Measurements from ENCODE around the gene HJURP.

Gene HJURP

DNA sequence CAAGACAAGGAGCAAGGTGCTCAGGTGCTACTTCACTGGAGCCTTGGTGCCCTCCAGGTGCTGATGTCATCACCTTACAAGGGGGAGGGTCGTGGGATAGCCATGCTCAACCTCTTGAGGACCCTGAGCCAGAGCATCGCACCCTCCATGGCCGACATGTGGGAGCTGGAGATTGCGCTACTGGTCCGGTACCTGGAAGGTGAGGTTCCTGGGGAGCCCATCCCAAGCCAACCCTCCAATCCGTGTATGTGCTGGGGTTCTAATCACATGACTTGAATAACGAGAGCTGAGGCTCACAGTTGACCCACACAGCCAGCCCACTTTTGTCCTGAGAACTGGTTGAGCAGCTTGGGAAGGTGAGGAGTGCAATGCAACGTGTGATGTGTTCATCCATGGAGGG lies 50.3 kb downstream of the HJURP start:
- Histone ChIP-seq H3K9me3 (replicated peaks in 1 of 2; ENCODE audit: control insufficient read depth in 2 of 2, insufficient read depth in 1 of 2, low read depth in 1 of 2, low read length in 2 of 2) (peaks cover 0 to 2% of the 10 kb centered on the region in 2 donors), H2BK15ac (ENCODE audit: low read length) (peak overlapping the region; percentile 20), H2AK5ac (ENCODE audit: low read depth, low read length) (no peak overlapping the region), H3K4me1 (ENCODE audit: control insufficient read depth in 2 of 2, insufficient read depth in 1 of 2, low read depth in 1 of 2, low read length in 2 of 2) (peaks cover 0 to 2% of the 10 kb centered on the region in 2 donors), H3K27me3 (ENCODE audit: control insufficient read depth in 3 of 3, insufficient read depth in 3 of 3, low read depth in 1 of 3, low read length in 3 of 3) (peaks cover 0 to 16% (median 0%) of the 10 kb centered on the region in 3 experiments), H3K79me1 (ENCODE audit: low read depth, low read length) (no peaks in the 10 kb centered on the region), H3K14ac (ENCODE audit: low read length) (no peak overlapping the region), H4K91ac (ENCODE audit: low read depth, low read length, poor library complexity) (no peak overlapping the region), H3K4ac (ENCODE audit: low read length) (no peak overlapping the region), H3K27ac (replicated peaks; ENCODE audit: low read length) (no peak overlapping the region), H3K9ac (ENCODE audit: low read depth, low read length, poor library complexity) (no peak overlapping the region), H2BK5ac (ENCODE audit: low read length) (no peak overlapping the region), H2BK120ac (ENCODE audit: low read depth, low read length) (no peak overlapping the region), H3K4me2 (ENCODE audit: insufficient read depth, low read length, poor library complexity, severe bottlenecking) (no peak overlapping the region), H2BK12ac (ENCODE audit: low read length) (no peak overlapping the region), H3K23ac (ENCODE audit: low read depth, low read length, poor library complexity) (no peak overlapping the region), H3K18ac (ENCODE audit: low read length) (peak overlapping the region; percentile 12), H3K4me3 (ENCODE audit: low read length in 2 of 2) (peak overlapping the region in 1 of 2 donors; percentile 23), H4K8ac (ENCODE audit: low read depth, low read length) (no peak overlapping the region), H3K36me3 (replicated peaks in 1 of 2; ENCODE audit: control insufficient read depth in 2 of 2, insufficient read depth in 2 of 2, low read length in 2 of 2) (no peaks in the 10 kb centered on the region), H2AFZ (ENCODE audit: low read length) (no peak overlapping the region)
- DNase-seq (ENCODE audit: low spot score) = no peak
- no CpG with 5 or more reads among the region's 8 CpGs for WGBS, 2 donors (ENCODE audit: extremely low coverage in 2 of 2, insufficient read length in 2 of 2, insufficient replicate concordance in 1 of 2)

DNA sequence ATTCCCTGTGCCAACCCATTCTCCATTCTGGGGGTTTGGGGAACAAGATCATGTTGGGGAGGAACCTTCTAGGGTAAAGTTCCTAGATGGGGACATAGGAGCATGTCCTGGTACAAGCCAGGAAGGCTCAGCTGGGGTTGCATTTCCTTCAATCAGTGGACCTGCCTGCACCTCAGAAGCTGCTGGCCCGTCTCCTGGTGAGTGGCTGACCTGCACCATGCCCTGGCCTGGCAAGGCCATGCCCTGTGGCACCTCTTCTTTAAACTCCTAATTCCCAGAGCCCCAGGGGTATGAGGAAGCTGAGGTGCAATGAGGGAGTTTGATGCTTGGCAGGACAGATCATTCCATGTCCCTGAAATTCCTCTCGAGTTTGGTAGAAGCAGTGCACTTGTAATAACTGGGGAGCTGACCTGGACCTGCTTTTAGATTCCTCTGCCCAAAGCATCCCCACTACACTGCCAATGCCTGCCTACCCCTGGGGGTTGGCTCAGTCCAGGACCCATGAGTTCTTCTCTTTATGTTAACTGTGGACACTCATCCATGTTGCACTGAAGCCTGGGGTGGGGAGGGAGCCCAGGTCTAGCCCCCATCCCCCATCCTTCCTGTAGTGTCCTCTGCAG lies 50.9 kb downstream of the HJURP start:
- H2BK15ac ChIP-seq (ENCODE audit: low read length) = no peak overlapping the region
- H3K27ac ChIP-seq (replicated peaks; ENCODE audit: low read length) = no peak overlapping the region
- H3K36me3 ChIP-seq (replicated peaks in 1 of 2; ENCODE audit: control insufficient read depth in 2 of 2, insufficient read depth in 2 of 2, low read length in 2 of 2) = no peaks in the 10 kb centered on the region
- H3K79me1 ChIP-seq (ENCODE audit: low read depth, low read length) = no peaks in the 10 kb centered on the region
- no peak overlapping the region for H3K4me3 ChIP-seq (ENCODE audit: low read length in 2 of 2)
- H2AFZ ChIP-seq (ENCODE audit: low read length) = no peak overlapping the region
- peaks cover 0 to 2% of the 10 kb centered on the region in 2 donors for H3K4me1 ChIP-seq (ENCODE audit: control insufficient read depth in 2 of 2, insufficient read depth in 1 of 2, low read depth in 1 of 2, low read length in 2 of 2)
- peaks cover 0 to 13% (median 0%) of the 10 kb centered on the region in 3 experiments for H3K27me3 ChIP-seq (ENCODE audit: control insufficient read depth in 3 of 3, insufficient read depth in 3 of 3, low read depth in 1 of 3, low read length in 3 of 3)
- peaks cover 0 to 2% of the 10 kb centered on the region in 2 donors for H3K9me3 ChIP-seq (replicated peaks in 1 of 2; ENCODE audit: control insufficient read depth in 2 of 2, insufficient read depth in 1 of 2, low read depth in 1 of 2, low read length in 2 of 2)
- H3K4ac ChIP-seq (ENCODE audit: low read length) = no peak overlapping the region
- DNase-seq (ENCODE audit: low spot score) = no peak
- H3K18ac ChIP-seq (ENCODE audit: low read length) = no peak overlapping the region
- H2BK5ac ChIP-seq (ENCODE audit: low read length) = no peak overlapping the region
- H4K8ac ChIP-seq (ENCODE audit: low read depth, low read length) = no peak overlapping the region
- H3K4me2 ChIP-seq (ENCODE audit: insufficient read depth, low read length, poor library complexity, severe bottlenecking) = no peak overlapping the region
- H3K9ac ChIP-seq (ENCODE audit: low read depth, low read length, poor library complexity) = no peak overlapping the region
- H3K14ac ChIP-seq (ENCODE audit: low read length) = no peak overlapping the region
- no peak overlapping the region for H2BK120ac ChIP-seq (ENCODE audit: low read depth, low read length)
- no peak overlapping the region for H2AK5ac ChIP-seq (ENCODE audit: low read depth, low read length)
- no peak overlapping the region for H4K91ac ChIP-seq (ENCODE audit: low read depth, low read length, poor library complexity)
- no CpG with 5 or more reads among the region's 2 CpGs for WGBS, 2 donors (ENCODE audit: extremely low coverage in 2 of 2, insufficient read length in 2 of 2, insufficient replicate concordance in 1 of 2)
- no peak overlapping the region for H3K23ac ChIP-seq (ENCODE audit: low read depth, low read length, poor library complexity)
- no peak overlapping the region for H2BK12ac ChIP-seq (ENCODE audit: low read length)

DNA sequence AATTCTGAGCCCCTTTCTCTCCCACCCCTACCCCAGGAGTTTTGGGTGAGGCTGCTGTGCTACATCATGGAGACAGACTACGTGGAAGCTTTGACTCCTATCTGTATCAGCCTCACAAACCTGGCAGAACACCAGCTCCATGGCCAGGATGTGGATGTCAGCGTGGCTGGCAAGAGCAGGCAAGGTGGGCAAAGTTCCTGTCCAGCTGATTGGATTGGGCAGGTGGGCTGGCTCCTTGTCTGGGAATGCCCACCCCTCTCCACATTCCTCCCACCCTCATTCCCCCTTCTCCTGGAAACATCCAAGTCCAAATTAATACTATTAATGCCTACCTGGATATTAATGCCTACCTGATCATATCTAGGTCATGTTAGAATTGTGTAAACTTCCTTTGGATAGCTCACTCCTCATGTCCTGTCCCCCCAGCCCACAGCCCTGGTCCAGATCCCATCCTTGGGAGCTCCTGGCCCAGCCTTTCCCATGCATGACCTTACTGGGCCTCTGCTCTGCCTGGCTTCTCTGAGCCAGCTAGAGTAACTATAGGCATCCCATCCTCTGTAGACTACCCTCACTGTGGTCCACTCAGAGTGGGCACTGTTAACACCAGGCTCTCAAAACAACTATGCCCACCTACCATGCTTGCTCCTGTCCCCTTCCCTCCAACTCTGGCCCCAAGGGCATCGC lies 52.1 kb downstream of the HJURP start:
- H2AK5ac ChIP-seq (ENCODE audit: low read depth, low read length) = no peak overlapping the region
- H2BK5ac ChIP-seq (ENCODE audit: low read length) = no peak overlapping the region
- H3K4me1 ChIP-seq (ENCODE audit: control insufficient read depth in 2 of 2, insufficient read depth in 1 of 2, low read depth in 1 of 2, low read length in 2 of 2) = peaks cover 0 to 2% of the 10 kb centered on the region in 2 donors
- peaks cover 0 to 10% (median 0%) of the 10 kb centered on the region in 3 experiments for H3K27me3 ChIP-seq (ENCODE audit: control insufficient read depth in 3 of 3, insufficient read depth in 3 of 3, low read depth in 1 of 3, low read length in 3 of 3)
- H3K14ac ChIP-seq (ENCODE audit: low read length) = no peak overlapping the region
- no peak overlapping the region for H4K91ac ChIP-seq (ENCODE audit: low read depth, low read length, poor library complexity)
- H4K8ac ChIP-seq (ENCODE audit: low read depth, low read length) = no peak overlapping the region
- H2BK12ac ChIP-seq (ENCODE audit: low read length) = no peak overlapping the region
- no peak for DNase-seq (ENCODE audit: low spot score)
- H3K9ac ChIP-seq (ENCODE audit: low read depth, low read length, poor library complexity) = no peak overlapping the region
- H3K9me3 ChIP-seq (replicated peaks in 1 of 2; ENCODE audit: control insufficient read depth in 2 of 2, insufficient read depth in 1 of 2, low read depth in 1 of 2, low read length in 2 of 2) = peaks cover 0 to 2% of the 10 kb centered on the region in 2 donors
- no peaks in the 10 kb centered on the region for H3K79me1 ChIP-seq (ENCODE audit: low read depth, low read length)
- H3K36me3 ChIP-seq (replicated peaks in 1 of 2; ENCODE audit: control insufficient read depth in 2 of 2, insufficient read depth in 2 of 2, low read length in 2 of 2) = no peaks in the 10 kb centered on the region
- peak overlapping the region; percentile 62 for H3K23ac ChIP-seq (ENCODE audit: low read depth, low read length, poor library complexity)
- no peak overlapping the region for H3K27ac ChIP-seq (replicated peaks; ENCODE audit: low read length)
- H3K4me2 ChIP-seq (ENCODE audit: insufficient read depth, low read length, poor library complexity, severe bottlenecking) = no peak overlapping the region
- H3K4me3 ChIP-seq (ENCODE audit: low read length in 2 of 2) = no peak overlapping the region
- H2BK120ac ChIP-seq (ENCODE audit: low read depth, low read length) = no peak overlapping the region
- no CpG with 5 or more reads among the region's 3 CpGs for WGBS, 2 donors (ENCODE audit: extremely low coverage in 2 of 2, insufficient read length in 2 of 2, insufficient replicate concordance in 1 of 2)
- H3K4ac ChIP-seq (ENCODE audit: low read length) = no peak overlapping the region
- no peak overlapping the region for H2BK15ac ChIP-seq (ENCODE audit: low read length)
- no peak overlapping the region for H3K18ac ChIP-seq (ENCODE audit: low read length)
- H2AFZ ChIP-seq (ENCODE audit: low read length) = no peak overlapping the region

DNA sequence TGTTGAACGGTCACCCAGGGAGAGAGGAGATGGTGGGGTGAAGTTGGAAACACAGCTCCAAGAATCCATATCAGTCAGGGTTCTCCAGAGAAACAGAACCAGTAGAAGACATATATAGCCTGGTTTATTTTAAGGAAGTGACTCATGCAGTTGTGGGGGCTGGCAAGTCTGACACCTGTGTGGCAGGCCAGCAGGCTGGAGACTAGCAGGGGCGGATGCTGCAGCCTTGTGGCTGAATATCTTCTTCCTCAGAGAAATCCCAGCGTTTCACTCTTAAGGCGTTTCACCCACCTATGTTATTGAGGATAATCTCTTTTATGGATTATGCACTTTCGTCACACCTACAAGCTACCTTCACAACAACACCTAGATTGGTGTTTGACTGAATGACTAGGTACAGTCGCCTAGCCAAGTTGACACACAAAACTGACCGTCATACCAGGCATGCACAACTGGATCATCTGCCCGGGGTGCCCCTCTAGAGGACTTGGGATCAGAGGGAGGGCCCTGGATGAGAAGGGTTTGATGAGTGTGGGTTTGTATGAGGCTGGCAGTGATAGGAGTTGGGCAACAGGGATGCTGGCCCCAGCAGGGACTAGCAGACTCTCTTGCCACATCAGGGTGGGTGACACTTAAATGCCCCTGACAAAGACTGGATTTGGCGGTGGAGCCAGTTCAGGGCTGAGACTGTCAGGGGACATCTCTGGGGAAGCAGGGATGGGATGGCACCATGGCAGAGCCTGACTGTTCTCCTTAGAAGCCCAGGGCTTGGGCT lies 52.8 kb downstream of the HJURP start:
- Histone ChIP-seq H2AFZ (ENCODE audit: low read length) (no peak overlapping the region), H2AK5ac (ENCODE audit: low read depth, low read length) (no peak overlapping the region), H3K36me3 (replicated peaks in 1 of 2; ENCODE audit: control insufficient read depth in 2 of 2, insufficient read depth in 2 of 2, low read length in 2 of 2) (no peaks in the 10 kb centered on the region), H3K23ac (ENCODE audit: low read depth, low read length, poor library complexity) (no peak overlapping the region), H2BK15ac (ENCODE audit: low read length) (no peak overlapping the region), H2BK5ac (ENCODE audit: low read length) (no peak overlapping the region), H2BK12ac (ENCODE audit: low read length) (no peak overlapping the region), H3K4ac (ENCODE audit: low read length) (no peak overlapping the region), H3K27ac (replicated peaks; ENCODE audit: low read length) (no peak overlapping the region), H3K79me1 (ENCODE audit: low read depth, low read length) (no peaks in the 10 kb centered on the region), H3K4me3 (ENCODE audit: low read length in 2 of 2) (no peak overlapping the region), H3K27me3 (ENCODE audit: control insufficient read depth in 3 of 3, insufficient read depth in 3 of 3, low read depth in 1 of 3, low read length in 3 of 3) (peaks cover 0 to 10% (median 0%) of the 10 kb centered on the region in 3 experiments), H4K8ac (ENCODE audit: low read depth, low read length) (no peak overlapping the region), H3K9me3 (replicated peaks in 1 of 2; ENCODE audit: control insufficient read depth in 2 of 2, insufficient read depth in 1 of 2, low read depth in 1 of 2, low read length in 2 of 2) (peaks cover 0 to 2% of the 10 kb centered on the region in 2 donors), H3K4me1 (ENCODE audit: control insufficient read depth in 2 of 2, insufficient read depth in 1 of 2, low read depth in 1 of 2, low read length in 2 of 2) (peaks cover 0 to 2% of the 10 kb centered on the region in 2 donors), H2BK120ac (ENCODE audit: low read depth, low read length) (no peak overlapping the region), H3K14ac (ENCODE audit: low read length) (peak overlapping the region; percentile 63), H4K91ac (ENCODE audit: low read depth, low read length, poor library complexity) (no peak overlapping the region), H3K18ac (ENCODE audit: low read length) (no peak overlapping the region), H3K4me2 (ENCODE audit: insufficient read depth, low read length, poor library complexity, severe bottlenecking) (no peak overlapping the region), H3K9ac (ENCODE audit: low read depth, low read length, poor library complexity) (no peak overlapping the region)
- no peak for DNase-seq (ENCODE audit: low spot score)
- no CpG with 5 or more reads among the region's 9 CpGs for WGBS, 2 donors (ENCODE audit: extremely low coverage in 2 of 2, insufficient read length in 2 of 2, insufficient replicate concordance in 1 of 2)
